IPS-NIHi11 (cell line): ENCODE measurements around the gene NPY2R.

ENCODE experiments used
- DNase-seq: peaks from one replicate; pipeline ENCODE4 v3.0.0; 2012; ENCODE audit warnings: mixed read lengths, low spot score

Gene NPY2R

GRCh38 chr4:155208258-155209054 is at the start of gene NPY2R:
Gene NPY2R (plus strand): TSS chr4:155208636. CDS start chr4:155213940, 5,304 bp downstream.
- peak; percentile 29 for DNase-seq

- DNase-seq = no peak
These were observed 47.1 kb upstream of the NPY2R start for GRCh38 chr4:155161357-155161756.

DNA sequence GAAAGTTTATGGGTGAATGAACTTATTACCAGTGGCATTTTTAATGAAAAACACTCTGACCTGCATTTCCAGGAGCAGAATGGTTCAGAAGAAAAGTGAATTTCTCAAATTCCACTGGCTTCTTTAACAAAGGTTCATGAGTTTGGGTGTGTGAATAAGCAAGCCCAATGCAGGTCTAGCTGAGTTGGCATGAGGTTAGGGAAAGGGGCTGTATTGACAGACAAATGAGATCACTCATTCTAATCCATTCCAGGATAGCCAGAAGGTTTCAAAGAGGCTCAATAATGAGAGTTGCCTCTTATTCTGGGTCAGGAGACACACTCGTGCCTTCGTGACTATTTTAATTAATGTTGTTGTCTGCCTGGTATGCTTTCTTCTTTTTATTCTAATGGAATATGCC is 43.7 kb upstream of the NPY2R start:
- no peak for DNase-seq

- DNase-seq = no peak
These were observed 37.9 kb upstream of the NPY2R start for GRCh38 chr4:155170569-155170968.

GRCh38 chr4:155173371-155173770 is 35.1 kb upstream of the NPY2R start:
- no peak for DNase-seq

DNA sequence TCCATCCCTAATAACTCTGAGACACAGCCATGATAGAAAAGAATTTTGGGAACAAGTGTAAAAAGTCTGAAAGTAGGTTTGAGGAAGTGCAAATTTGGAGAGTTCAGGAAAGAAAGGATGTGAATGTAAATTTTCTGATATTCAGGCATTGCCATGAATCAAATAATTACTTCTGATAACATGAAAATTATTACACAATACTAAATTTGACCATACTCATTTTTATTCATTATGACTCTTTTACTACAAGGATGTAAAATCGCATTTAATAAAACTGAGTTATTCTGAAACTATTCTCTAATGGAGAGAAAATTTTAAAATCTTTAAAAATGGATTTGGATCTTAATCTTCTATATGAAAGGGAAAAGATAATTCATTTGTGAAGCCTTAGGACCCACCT is 33.8 kb upstream of the NPY2R start:
- no peak for DNase-seq

DNA sequence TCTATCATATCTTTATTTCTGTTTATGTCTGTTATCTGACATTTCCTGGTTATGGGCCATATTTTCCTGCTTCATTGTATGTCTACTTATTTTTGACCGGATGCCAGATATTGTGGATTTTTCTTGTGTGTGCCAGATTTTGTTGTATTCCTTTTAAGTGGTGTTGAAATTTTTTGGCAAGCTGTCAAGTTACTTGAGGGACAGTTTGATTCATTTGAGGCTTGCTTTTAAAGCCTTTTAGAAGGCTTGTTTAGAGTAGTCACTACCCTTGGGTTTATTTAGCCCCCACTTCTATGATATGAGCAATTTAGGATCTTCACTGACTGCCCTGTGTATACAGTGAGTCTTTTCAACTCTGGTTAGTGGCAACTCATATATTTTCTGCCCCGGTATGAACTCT is 29.2 kb upstream of the NPY2R start:
- no peak for DNase-seq

DNA sequence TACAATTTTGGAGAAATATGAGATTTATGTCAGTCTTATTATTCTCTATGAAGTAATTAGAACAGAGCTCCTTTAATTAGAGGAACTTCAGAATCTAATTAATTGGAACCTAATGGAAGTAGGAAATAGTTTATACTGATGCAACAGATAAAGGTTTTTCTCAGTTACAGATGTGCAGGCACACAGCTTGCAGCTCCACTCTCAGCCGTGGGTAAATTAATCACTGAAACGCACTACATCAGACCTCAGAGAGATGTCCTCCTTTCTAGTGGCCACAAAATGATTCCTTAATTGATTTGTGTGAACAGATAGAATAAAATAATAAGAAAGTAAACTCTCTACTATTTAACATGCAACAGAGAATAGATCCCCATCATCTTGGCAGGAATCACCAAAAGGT is 21.5 kb upstream of the NPY2R start:
- no peak for DNase-seq

DNA sequence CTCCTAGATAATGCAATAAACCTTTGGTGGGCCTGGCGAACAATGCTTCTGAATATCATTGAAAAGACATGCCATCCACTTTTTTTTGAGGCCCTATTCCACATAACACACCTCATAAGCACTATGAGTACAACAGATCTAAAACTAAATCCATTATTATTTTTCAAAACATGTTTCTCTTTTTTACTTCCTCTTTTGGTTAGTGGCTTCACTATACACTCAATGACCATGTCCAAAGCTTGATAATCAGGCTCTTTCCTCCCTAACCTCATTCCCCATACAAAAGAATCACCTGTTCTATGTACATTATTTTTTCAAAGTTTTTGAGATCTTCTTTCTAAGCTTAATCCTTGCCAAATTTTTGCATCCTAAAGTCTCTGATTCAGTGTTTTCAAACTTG is 20.4 kb upstream of the NPY2R start:
- DNase-seq = no peak

GRCh38 chr4:155190099-155190498 is 18.3 kb upstream of the NPY2R start:
- no peak for DNase-seq

DNA sequence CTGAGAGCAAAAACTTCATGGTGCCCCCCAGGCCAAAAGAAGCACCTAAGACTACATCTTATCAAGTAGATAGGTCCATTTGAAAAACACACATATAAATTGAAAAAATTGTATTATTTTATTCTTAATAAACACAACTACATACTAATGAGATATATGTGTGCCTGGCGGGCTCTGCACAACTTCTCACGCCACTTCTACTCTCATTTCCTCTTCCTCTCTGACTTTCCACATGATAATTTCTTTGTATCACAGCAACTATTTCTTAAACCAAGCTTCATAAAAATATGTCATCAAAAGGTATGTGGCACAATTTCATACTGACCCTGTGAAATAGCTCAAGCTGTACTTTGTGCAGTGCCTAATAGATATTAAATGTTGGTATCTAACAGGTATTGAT is 10.7 kb upstream of the NPY2R start:
- DNase-seq = no peak

- peak; percentile 18 for DNase-seq
These were observed 740 bp upstream of the NPY2R start for GRCh38 chr4:155207534-155208257.

GRCh38 chr4:155220025-155220424 is 11.6 kb downstream of the NPY2R start:
- DNase-seq = no peak

DNA sequence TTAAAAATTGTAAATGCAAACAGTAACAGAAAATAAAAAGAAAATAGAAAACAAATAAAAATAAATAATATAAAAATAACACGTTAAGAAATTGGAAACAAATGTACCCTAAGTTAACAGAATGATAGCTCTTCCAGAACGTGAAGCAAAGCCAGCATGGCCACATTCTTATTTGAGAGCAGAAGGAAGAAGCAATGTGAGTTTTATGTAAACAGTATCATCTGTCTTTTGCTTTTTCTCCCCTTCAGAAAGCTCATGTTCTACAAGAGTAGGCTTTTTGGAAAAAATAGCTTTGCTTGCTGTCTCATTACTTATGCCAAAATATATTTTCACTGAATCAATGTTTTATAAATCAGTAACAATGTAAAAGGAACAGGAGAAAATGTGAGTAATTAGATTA is 18.7 kb downstream of the NPY2R start:
- no peak for DNase-seq

DNA sequence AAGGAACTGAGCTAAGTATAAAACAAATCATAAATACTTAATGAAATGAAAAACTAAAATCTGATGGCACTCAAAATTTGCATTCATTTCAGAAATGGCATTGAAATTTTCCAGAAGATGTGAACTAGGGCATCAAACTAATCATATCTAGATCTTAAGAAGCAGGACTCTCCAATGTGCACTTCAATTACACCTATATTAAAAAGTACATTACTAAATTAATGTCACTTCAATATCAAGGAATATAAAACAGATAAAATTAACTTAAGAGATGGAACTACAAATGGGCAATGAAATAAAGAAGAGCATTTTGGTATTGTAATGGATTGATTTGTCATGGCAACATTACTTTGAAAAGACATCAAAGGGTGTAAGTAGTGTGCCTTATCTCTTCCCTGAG is 20.3 kb downstream of the NPY2R start:
- no peak for DNase-seq

DNA sequence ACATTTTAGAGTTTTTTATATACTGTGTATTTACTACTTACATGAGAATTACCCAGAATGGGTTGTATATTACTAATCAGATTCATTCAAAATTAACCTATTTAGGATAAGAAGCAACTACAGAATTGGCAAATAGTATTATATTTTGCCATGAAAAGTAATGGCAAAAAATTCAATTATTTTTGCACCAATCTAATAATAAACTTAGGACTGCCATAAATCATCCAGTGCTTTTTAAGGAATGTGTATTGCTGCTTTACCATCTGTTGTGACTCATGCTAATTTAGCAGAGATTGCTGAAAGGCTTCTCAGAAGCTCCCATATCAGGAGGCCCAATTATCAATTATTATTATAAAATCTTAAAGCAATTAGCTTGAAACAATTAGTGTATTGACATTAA is 24.0 kb downstream of the NPY2R start:
- no peak for DNase-seq

- DNase-seq = no peak
These were observed 25.8 kb downstream of the NPY2R start for GRCh38 chr4:155234206-155234605.

DNA sequence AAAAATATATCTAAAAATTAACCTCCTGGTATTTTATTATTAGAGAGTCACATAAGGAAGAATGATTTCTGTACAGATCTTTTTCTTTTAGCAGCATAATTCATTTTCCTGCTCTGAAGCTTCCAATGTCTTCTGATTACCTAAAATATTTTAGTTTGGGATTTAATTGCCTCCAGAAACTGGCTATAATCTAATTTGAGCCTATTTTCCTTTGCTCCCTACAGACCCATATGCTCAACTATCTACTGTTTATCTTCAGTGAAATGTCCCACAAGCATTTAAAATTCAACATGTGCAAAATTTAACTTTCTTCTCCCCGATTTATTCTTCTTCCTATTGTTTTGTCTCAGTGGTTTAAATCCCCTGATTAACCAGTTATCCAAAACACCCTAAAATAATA is 29.1 kb downstream of the NPY2R start:
- DNase-seq = no peak

- no peak for DNase-seq
These were observed 32.8 kb downstream of the NPY2R start for GRCh38 chr4:155241225-155241624.

DNA sequence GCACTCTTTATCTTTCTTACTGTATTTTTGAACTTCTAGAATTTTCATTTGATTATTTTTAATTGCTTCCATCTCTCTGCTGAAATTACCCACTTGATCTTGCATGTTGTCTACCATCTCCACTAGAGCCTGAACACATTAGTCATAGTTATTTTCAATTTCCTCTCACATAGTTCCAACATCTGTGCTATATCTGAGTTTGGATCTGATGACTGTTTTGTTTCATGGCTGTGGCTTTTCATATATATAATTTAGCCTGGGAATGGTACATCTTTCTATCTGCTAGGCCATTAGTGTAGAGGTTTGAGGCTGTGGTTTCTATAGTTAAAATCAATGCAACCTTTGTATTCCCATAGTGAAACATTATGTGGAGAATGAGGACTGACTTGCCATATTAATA is 33.2 kb downstream of the NPY2R start:
- no peak for DNase-seq

DNA sequence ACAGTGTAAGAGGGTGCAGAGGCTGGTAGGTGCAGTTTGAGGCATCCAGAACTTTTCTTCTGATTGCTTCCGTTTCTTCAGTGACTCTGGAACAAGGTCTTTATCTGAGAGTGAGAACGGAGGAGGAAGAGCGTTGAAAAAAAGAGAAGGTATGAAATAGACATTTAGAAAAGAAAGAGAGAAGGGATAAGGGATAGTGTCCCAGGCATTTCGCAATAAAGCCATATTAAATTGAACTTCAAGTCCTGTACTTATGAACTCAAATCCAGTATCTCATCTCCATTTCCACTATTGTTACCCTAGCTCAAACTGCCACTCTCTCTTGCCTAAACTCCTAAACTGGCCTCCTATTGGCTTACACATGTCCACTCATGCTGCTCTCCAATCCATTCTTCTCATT is 36.7 kb downstream of the NPY2R start:
- DNase-seq = no peak

- DNase-seq = peak; percentile 39
These were observed 39.8 kb downstream of the NPY2R start for GRCh38 chr4:155248002-155248896.
